OCI-LY7 (cell line): ENCODE results near the gene EFHD2.

Source experiments
- EZH2phosphoT487 ChIP-seq: fragments of 200-600 bp; sonication (generic); IDR thresholded peaks from 2 replicates; pipeline ENCODE4 v1.6.1; 2018; ENCODE audit warnings: low read depth, borderline replicate concordance, mild to moderate bottlenecking, mixed run types, antibody characterized with exemption, low read length, moderate library complexity, mixed read lengths
- TF ChIP-seq, protein P1 (sequence below): fragments of 200-600 bp; sonication (generic); conservative IDR thresholded peaks from 2 replicates; pipeline ENCODE4 v1.5.1; 2014; ENCODE audit warnings: mild to moderate bottlenecking, antibody characterized with exemption, low read length, moderate library complexity, mixed read lengths

DNA sequence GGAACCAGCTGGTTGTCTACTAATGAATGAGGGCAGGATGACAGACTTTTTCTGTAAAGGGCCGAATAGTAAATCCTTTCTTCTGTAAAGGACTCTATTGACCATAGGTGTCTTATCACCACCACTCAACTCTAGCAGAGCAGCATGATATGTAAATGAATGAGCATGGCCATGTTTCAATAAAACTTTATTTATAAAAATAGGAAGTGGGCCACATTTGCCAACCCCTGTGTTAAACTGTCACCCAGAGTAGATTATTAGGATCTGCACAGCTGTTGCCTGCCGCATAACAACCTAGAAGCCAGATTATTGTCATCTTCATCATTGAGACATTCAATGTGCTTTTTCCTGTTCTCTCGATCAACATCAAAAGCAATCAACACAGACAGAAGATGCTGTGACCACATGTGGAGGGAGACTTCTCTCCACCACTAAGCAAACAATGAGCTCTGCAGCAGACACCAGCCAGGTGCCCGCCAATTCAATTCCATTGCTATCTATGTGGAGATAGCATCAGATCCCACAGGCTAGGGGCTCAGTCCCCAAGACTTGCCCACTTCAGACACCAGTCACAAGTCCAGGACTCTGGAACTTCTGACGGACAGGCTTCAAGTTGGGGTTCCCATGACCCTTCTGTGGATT lies 6.8 kb upstream of the EFHD2 start:
- TF ChIP-seq, protein P1, sequence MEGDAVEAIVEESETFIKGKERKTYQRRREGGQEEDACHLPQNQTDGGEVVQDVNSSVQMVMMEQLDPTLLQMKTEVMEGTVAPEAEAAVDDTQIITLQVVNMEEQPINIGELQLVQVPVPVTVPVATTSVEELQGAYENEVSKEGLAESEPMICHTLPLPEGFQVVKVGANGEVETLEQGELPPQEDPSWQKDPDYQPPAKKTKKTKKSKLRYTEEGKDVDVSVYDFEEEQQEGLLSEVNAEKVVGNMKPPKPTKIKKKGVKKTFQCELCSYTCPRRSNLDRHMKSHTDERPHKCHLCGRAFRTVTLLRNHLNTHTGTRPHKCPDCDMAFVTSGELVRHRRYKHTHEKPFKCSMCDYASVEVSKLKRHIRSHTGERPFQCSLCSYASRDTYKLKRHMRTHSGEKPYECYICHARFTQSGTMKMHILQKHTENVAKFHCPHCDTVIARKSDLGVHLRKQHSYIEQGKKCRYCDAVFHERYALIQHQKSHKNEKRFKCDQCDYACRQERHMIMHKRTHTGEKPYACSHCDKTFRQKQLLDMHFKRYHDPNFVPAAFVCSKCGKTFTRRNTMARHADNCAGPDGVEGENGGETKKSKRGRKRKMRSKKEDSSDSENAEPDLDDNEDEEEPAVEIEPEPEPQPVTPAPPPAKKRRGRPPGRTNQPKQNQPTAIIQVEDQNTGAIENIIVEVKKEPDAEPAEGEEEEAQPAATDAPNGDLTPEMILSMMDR: no peak
- TF ChIP-seq EZH2phosphoT487: no peak
